ENCODE results near the gene CAMK2A.

Gene CAMK2A

DNA sequence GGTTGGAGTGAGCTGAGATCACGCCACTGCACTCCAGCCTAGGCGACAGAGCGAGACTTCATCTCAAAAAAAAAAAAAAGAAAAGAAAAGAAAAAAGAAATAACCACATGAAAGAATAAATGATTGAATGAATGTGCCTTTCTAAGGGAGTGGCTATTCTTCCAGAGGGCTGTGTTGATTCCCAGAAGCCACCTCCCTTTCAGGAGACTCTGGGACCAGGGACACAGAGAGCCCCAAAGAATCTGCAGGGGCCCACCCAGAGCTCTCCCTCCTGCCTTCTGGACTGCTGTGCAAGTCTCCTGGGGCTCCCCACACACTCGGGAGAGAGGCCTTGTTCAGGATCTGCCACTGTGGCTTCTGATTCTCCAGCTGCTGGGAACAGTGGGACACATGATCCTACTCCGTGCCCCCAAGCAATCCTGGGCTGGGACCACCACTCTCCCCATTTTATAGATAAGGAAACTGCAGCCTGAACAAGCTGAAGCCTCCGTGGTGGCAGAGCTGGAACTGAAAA, 23.6 kb downstream of the CAMK2A start:
- Histone ChIP-seq H3K27ac (no peak overlapping the region), H3K27me3 (ENCODE audit: insufficient read depth, low read depth, severe bottlenecking) (no peaks in the 10 kb centered on the region), H3K36me3 (no peaks in the 10 kb centered on the region), H3K4me3 (ENCODE audit: low read depth, low read length) (no peak overlapping the region), H3K9me3 (ENCODE audit: severe bottlenecking) (no peaks in the 10 kb centered on the region)
- TF ChIP-seq, protein P1, sequence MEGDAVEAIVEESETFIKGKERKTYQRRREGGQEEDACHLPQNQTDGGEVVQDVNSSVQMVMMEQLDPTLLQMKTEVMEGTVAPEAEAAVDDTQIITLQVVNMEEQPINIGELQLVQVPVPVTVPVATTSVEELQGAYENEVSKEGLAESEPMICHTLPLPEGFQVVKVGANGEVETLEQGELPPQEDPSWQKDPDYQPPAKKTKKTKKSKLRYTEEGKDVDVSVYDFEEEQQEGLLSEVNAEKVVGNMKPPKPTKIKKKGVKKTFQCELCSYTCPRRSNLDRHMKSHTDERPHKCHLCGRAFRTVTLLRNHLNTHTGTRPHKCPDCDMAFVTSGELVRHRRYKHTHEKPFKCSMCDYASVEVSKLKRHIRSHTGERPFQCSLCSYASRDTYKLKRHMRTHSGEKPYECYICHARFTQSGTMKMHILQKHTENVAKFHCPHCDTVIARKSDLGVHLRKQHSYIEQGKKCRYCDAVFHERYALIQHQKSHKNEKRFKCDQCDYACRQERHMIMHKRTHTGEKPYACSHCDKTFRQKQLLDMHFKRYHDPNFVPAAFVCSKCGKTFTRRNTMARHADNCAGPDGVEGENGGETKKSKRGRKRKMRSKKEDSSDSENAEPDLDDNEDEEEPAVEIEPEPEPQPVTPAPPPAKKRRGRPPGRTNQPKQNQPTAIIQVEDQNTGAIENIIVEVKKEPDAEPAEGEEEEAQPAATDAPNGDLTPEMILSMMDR (IDR thresholded peaks at IDR 0.05; ENCODE audit: low read depth, low read length) = no peak
- DNase-seq = no peak

DNA sequence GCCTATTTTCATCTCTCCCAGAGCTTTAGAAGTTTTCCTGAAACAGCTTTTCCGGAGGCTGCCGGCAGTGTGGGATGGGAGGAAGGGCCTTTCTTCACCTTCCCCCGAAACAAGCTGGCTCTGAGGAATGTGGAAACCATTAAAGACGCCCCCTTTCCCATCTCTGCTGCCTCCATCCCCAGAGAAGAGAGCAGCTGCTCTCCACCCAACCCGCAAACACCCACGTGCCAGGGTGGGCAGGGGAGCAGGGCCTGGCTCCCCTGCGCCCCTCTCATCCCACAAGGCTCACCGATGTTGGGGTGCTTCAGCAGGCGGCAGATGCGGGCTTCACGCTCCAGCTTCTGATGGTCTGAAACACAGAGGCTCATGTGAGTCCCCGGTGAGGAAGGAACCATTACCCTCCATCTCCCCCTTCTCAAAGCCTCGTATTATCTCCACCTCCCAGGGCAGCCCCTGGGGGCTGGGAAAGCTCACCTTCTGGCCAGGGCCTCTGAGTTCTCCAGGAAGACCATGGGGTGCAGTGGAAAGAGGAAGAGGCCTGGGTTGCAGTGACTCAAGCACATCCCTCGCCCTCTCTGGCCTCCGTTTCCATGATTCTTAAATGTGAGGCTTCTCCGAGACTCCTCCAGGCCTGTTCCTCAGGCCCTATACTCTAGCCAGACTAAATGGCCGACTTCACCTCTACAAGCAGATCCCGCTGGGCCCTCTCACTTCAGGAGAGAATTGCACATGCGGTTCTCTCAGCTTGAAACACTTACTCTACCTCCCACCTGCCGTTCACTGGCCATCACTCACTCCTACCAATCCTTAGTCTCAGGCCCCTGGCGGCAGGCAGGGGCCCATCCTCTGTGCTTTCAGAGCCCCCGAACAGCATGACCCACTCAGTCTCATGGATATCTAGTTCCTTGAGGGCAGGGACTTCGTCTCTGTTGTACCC, 24.6 kb downstream of the CAMK2A start:
- Histone ChIP-seq H3K4me3 (ENCODE audit: low read depth, low read length) (no peak overlapping the region), H3K27ac (no peak overlapping the region), H3K9me3 (ENCODE audit: severe bottlenecking) (no peaks in the 10 kb centered on the region), H3K27me3 (ENCODE audit: insufficient read depth, low read depth, severe bottlenecking) (no peaks in the 10 kb centered on the region), H3K36me3 (no peaks in the 10 kb centered on the region)
- TF ChIP-seq, protein P1 (IDR thresholded peaks at IDR 0.05; ENCODE audit: low read depth, low read length) = no peak
- DNase-seq = no peak

DNA sequence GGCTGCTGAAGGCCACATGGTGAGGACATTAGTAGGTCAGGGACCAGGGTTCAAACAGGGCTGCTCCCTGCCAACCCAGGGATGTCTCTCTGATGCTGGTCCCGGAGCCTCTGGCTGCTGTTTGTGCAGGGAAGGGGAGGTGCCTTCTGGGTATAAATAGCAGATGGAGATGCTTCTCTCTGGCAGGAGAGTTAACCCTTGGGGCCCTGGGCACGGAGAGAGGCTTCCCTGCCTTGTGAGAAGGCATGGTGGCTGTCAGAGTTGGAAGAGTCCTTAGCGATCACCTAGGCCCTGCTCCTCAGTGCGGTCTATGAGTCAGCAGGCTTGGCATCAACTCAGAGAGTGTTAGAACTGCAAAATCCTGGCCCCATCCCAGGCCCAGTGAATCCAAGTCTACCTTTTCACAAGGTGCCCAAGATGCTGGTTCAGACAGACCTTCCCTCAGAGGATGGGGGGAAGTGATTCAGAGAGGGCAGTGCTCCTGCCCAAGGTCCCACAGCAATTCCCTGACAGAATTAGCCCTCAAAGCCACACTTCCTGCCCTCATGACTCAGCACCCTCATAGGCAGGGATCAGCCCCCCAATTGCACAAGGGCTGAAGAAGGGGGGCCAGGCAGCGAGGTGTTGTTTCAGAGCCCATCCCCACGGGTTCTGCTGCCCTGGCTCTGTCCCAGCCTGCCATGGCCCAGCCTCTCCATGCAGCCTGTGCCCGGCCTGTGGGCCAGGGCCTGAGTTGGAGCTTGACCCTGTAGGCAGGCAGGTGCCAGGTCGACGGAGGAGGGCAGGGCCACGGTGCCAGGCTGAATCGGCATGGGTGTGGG, 25.6 kb downstream of the CAMK2A start:
- Histone ChIP-seq H3K4me3 (ENCODE audit: low read depth, low read length) (no peak overlapping the region), H3K9me3 (ENCODE audit: severe bottlenecking) (no peaks in the 10 kb centered on the region), H3K36me3 (no peaks in the 10 kb centered on the region), H3K27me3 (ENCODE audit: insufficient read depth, low read depth, severe bottlenecking) (no peaks in the 10 kb centered on the region), H3K27ac (no peak overlapping the region)
- TF ChIP-seq, protein P1 (IDR thresholded peaks at IDR 0.05; ENCODE audit: low read depth, low read length) = no peak
- peak; percentile 46 for DNase-seq

DNA sequence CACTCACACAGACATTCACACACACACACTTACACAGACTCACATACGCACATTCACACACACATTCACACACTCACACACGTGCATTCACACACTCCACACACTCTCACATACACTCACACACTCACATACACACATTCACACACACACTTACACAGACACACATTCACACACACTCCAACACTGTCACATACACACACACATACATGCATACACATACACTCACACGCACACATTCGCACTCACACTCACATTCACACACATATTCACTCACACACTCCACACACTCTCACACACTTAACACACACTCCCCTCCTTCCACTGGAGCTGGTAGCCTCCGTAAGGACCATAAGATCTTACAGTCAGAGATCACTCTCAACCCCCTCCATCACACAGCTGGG, 26.2 kb downstream of the CAMK2A start:
- Histone ChIP-seq H3K27me3 (ENCODE audit: insufficient read depth, low read depth, severe bottlenecking) (no peaks in the 10 kb centered on the region), H3K36me3 (no peaks in the 10 kb centered on the region), H3K27ac (no peak overlapping the region), H3K9me3 (ENCODE audit: severe bottlenecking) (no peaks in the 10 kb centered on the region), H3K4me3 (ENCODE audit: low read depth, low read length) (no peak overlapping the region)
- TF ChIP-seq, protein P1 (IDR thresholded peaks at IDR 0.05; ENCODE audit: low read depth, low read length) = no peak
- DNase-seq = no peak

DNA sequence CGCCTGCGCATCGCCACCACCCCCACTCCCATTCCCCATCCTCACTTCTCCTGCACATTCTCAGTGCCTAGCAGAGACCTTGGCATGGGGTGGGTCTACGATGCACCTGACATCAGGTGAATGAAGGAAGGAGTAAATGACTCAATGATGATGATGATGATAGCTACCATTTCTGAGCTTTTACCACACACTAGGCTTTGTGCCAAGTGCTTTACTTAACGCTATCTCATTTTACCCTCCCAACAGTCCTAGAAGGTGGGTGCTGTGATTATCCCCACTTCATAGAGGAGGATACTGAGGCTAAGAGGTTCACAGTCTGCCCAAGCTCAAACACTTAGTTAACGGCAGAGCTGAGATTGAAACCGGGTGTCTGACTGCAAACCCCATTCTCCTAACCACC, 27.1 kb downstream of the CAMK2A start:
- Histone ChIP-seq H3K9me3 (ENCODE audit: severe bottlenecking) (no peaks in the 10 kb centered on the region), H3K27ac (no peak overlapping the region), H3K36me3 (no peaks in the 10 kb centered on the region), H3K4me3 (ENCODE audit: low read depth, low read length) (no peak overlapping the region), H3K27me3 (ENCODE audit: insufficient read depth, low read depth, severe bottlenecking) (no peaks in the 10 kb centered on the region)
- TF ChIP-seq, protein P1 (IDR thresholded peaks at IDR 0.05; ENCODE audit: low read depth, low read length) = no peak
- DNase-seq = no peak

All from WERI-Rb-1 (cell line).